Measurements from ENCODE around the gene HCN3.

Gene HCN3

DNA sequence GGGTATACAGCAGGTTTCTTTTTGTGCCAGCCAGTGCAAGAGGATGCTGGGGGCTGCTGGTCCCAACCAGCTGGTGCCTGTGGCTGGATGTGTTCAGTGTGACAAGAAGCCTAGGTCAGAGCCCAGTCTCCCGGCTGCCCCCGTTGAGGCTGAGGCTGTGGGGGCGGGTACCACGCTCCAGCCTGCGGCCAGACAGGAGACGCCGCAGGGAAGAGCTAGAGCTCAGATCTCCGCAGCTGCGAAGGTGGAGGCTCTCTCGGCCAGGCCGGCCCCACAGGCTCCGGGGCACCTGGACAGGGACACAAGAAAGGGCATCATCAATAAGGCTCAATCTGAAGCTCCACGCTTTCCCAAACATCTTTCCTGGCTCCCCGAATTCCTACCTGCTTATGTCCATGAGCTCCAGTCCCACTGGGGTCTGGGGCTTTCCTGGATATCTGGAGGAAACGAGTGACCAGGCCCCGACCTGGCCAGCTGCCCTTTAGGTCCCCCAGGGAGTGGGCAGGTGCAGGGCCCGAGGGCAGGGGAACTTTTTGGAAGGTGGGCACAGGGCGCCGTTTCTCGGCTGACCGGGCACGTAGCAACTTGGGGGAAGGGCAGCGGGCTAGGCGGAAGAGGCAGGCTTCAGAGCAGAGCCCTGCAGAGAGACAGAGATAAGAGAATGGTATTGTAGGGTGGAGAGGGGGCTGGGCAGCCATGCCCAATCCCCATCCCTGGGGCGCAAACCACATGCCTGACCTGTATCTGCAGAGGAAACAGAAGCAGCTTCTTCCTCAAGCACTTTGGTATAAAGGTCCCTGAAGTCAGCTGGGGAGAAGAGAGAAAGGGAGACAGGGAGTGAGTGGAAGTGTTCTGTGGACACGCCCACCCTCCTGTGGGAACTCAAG lies 29.4 kb upstream of the HCN3 start:
- no peak for DNase-seq
- TF ChIP-seq, protein P1, sequence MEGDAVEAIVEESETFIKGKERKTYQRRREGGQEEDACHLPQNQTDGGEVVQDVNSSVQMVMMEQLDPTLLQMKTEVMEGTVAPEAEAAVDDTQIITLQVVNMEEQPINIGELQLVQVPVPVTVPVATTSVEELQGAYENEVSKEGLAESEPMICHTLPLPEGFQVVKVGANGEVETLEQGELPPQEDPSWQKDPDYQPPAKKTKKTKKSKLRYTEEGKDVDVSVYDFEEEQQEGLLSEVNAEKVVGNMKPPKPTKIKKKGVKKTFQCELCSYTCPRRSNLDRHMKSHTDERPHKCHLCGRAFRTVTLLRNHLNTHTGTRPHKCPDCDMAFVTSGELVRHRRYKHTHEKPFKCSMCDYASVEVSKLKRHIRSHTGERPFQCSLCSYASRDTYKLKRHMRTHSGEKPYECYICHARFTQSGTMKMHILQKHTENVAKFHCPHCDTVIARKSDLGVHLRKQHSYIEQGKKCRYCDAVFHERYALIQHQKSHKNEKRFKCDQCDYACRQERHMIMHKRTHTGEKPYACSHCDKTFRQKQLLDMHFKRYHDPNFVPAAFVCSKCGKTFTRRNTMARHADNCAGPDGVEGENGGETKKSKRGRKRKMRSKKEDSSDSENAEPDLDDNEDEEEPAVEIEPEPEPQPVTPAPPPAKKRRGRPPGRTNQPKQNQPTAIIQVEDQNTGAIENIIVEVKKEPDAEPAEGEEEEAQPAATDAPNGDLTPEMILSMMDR (IDR thresholded peaks at IDR 0.05; ENCODE audit: low read depth, low read length, missing control alignments), result no peak
- H3K27me3 ChIP-seq (replicated peaks), result no peaks in the 10 kb centered on the region
- H3K4me3 ChIP-seq (ENCODE audit: low read depth, low read length), result no peak overlapping the region
- H3K36me3 ChIP-seq (replicated peaks), result peaks cover 13% of the 10 kb centered on the region
- no peak overlapping the region for H3K27ac ChIP-seq
- in situ Hi-C loops (cut with HindIII; ENCODE audit: low pct_ligation_motif_present, low sequenced_read_pairs), result no loop called here

DNA sequence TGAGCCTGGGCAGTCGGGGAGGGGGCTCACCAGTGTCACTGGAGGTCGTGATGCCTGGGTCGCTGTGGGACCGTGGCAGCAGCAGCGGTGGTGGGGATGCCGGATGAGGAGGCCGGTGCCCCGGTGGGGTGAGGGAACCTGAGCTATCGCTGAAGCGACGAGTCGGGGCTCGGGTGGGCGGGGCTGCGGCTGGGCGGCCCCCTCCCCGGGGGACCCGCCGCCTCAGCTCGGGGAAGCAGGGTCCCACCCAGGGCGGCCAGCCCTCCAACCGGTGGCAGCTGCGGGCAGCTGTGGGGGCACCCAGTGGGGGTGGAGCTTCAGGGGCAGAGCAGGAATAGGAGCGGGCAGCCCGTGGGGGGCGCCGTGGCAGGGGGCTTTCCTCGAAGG lies 27.0 kb upstream of the HCN3 start:
- in situ Hi-C loops (cut with HindIII; ENCODE audit: low pct_ligation_motif_present, low sequenced_read_pairs), result no loop called here
- Histone ChIP-seq H3K36me3 (replicated peaks) (peaks cover 13% of the 10 kb centered on the region), H3K4me3 (ENCODE audit: low read depth, low read length) (peak overlapping the region; percentile 47), H3K27ac (no peak overlapping the region), H3K27me3 (replicated peaks) (no peaks in the 10 kb centered on the region)
- TF ChIP-seq, protein P1 (IDR thresholded peaks at IDR 0.05; ENCODE audit: low read depth, low read length, missing control alignments), result no peak
- no peak for DNase-seq

DNA sequence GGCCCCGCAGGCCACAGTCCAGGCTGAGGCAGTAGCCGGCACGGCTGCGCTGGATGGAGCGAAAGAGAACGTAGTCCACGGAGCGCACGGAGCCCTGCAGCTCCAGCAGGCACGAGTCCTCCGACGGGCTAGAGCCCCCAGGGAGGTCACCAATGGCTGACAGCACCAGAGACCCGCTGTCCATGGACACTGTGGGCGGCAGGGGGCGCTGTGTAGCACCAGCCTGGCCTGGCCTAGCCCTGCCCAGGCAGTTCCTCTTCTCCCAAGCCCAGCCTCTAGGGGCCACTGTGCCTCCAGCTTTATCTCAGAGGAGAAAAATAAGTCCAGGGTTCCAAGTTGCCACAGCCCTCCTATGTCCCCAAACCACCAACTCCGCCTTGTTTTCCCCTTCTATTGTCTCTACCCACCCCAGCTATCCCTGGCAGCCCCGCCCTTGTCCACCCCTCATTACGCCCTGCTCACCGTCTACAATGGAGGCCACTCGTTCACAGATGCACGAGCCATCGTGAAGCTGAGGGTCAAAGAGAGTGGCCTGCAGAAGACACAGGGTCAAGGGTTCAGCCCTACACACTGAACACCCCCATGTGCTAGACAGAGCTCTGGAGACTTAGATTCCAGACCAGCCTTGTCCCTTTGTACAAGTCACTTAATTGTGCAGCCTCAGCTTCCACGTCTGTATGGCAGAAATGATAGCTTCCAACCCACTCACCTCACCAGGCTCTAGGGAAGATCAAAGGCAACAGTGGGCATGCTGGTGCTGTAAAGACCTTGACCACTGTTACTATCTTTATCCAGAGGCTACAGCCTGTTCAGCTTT lies 26.4 kb upstream of the HCN3 start:
- DNase-seq, result peak; percentile 84
- Histone ChIP-seq H3K4me3 (ENCODE audit: low read depth, low read length) (peak overlapping the region; percentile 47), H3K36me3 (replicated peaks) (peaks cover 13% of the 10 kb centered on the region), H3K27me3 (replicated peaks) (no peaks in the 10 kb centered on the region), H3K27ac (no peak overlapping the region)
- TF ChIP-seq, protein P1 (IDR thresholded peaks at IDR 0.05; ENCODE audit: low read depth, low read length, missing control alignments), result peak; percentile 100
- in situ Hi-C loops (cut with HindIII; ENCODE audit: low pct_ligation_motif_present, low sequenced_read_pairs), result no loop called here

DNA sequence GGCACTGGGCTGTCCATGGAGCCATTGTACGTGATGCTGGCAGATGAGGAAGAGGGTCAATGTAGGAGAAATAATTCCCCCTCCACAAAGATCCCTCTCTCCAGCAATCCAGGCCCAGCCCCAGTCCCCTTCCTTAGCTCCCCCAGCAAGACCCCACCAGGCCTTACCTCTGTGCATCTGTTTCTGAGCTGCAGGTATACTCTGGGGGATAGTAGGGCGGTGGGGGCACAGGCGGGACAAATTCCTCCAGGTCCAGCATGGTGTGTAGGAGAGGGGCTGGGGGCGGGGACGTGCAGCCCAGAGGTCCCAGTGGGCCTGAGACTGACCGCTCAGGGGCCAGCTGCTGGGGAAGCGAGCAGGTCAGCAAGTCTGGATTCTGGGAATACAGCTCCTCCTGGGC lies 25.7 kb upstream of the HCN3 start:
- in situ Hi-C loops (cut with HindIII; ENCODE audit: low pct_ligation_motif_present, low sequenced_read_pairs), result no loop called here
- Histone ChIP-seq H3K27me3 (replicated peaks) (no peaks in the 10 kb centered on the region), H3K36me3 (replicated peaks) (peaks cover 13% of the 10 kb centered on the region), H3K27ac (no peak overlapping the region), H3K4me3 (ENCODE audit: low read depth, low read length) (no peak overlapping the region)
- TF ChIP-seq, protein P1 (IDR thresholded peaks at IDR 0.05; ENCODE audit: low read depth, low read length, missing control alignments), result no peak
- no peak for DNase-seq

DNA sequence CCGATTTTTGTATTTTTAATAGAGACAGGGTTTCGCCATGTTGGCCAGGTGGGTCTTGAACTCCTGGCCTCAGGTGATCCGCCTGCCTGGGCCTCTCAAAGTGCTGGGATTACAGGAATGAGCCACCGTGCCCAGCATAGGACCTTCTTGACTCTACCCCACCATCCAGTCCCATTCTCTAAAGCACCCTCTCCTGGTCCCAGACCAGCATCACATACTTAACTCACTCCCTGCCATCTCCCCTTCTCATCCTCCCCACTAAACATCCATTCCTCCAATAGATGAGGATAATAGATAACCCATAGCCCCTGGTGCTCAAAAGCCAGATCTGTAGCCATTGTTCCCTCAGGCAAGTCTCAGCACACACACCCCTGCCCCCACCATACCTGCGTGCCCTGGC lies 24.1 kb upstream of the HCN3 start:
- TF ChIP-seq, protein P1 (IDR thresholded peaks at IDR 0.05; ENCODE audit: low read depth, low read length, missing control alignments), result peak; percentile 20
- Histone ChIP-seq H3K4me3 (ENCODE audit: low read depth, low read length) (peak overlapping the region; percentile 74), H3K27me3 (replicated peaks) (no peaks in the 10 kb centered on the region), H3K36me3 (replicated peaks) (peaks cover 3% of the 10 kb centered on the region), H3K27ac (no peak overlapping the region)
- DNase-seq, result no peak
- in situ Hi-C loops (cut with HindIII; ENCODE audit: low pct_ligation_motif_present, low sequenced_read_pairs), result no loop called here
